SK-N-MC (cell line): ENCODE measurements around the gene THOC2.

Experiments used
- EZH2 ChIP-seq: fragments of 200-600 bp; sonication (generic); IDR thresholded peaks from one replicate; pipeline ENCODE4 v1.6.1; 2017; ENCODE audit warnings: antibody characterized with exemption
- FOXP2 ChIP-seq: optimal IDR thresholded peaks from 2 replicates; pipeline ENCODE3; 2011; ENCODE audit warnings: mild to moderate bottlenecking, moderate library complexity; ENCODE audit not compliant: insufficient read depth; ENCODE audit errors: extremely low read length, control extremely low read depth
- POLR2AphosphoS5 ChIP-seq: IDR thresholded peaks from 2 replicates; pipeline ENCODE4 v1.6.1; 2012; ENCODE audit warnings: mild to moderate bottlenecking, low read depth, low read length, borderline replicate concordance

DNA sequence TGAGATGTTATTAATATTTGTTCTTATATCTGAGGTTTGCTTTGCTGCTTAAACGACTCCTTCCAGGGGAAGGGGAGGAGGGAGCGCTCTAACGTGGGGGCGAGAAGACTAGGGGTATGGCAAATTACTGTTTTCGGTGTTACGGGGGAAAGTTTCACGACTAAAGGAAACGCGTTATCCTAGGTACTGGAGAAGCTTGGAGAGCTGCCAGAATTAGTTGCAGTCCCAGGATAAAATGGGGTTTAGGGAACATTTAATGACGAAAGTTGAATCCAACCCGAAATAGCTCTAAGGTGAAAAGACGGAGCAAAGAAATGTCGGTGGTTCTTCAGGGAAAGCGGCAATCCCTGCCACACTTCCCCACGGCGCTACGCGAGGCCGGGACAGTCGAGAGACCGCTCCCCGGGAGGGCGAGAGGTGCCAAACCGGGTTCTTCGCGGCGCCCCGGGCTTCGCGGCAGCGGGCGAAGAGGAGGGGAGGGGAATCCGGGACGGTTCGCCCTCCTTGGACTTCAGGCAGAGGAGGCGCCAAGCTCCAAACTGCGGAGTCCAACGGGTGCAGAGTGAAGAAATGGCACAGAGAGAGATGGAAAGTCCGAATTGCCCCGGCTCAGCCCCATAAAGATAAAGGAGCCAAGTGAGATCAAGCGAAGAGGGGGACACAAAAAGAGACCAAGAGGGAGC, 724 bp downstream of the THOC2 start:
- TF ChIP-seq FOXP2: no peak
- no peak for TF ChIP-seq EZH2
- no peak for TF ChIP-seq POLR2AphosphoS5
